Daoy (cell line): Measurements from ENCODE around the gene CLASRP. TPM values are rescaled to one million over a fixed set of nuclear protein-coding genes. Genes with fewer than 3 reads are reported as not detected.

Source experiments
- DNase-seq: peaks from one replicate; pipeline ENCODE4 v3.0.0-alpha.2; 2015; ENCODE audit warnings: low read depth
- total RNA-seq: library from RNA; depleted of rRNA; stranded (reverse); fragments of >200 nt; shearing (Covaris generic); gene quantifications from 2 replicates; pipeline ENCODE4 v1.2.3, GENCODE V29; 2014

Gene CLASRP
- total RNA-seq, 1 experiment from 2014 or later: 80.7 TPM

DNA sequence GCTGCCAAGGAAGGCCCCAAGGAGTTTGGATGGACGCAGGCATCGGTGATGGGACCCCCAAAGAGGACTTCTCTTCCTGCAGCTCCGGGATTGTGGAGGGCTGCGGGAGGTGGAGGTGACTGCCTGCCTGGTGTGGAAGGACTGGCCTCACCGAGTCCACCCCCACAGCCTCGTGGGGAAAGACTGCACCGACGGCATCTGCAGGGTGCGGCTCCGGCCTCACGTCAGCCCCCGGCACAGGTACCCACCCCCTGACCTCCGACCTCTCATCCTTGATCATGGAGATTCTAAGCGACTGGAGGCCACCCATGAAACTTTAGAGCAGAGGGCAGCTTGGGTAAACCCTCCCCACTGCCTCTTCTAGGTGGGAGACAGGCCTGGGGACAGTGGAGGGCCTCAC is 16.9 kb upstream of the CLASRP start:
- no peak for DNase-seq

DNA sequence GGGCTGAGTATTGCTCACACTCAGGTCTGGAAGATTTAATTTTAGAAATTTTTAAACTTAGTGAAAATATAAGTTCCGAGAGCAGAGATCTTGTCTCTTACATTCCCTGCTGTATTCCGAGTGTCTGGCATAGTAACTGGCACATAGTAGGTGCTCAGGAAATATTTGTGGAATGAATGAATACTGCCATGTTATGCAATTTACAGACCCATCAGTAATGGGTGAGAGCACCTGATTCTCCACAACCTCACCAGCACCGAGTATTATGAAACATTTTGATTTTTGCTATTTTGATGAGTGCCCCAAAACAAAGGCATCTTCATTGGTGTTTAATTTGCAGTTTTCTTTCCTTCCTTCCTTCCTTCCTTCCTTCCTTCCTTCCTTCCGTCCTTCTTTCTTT is 15.8 kb upstream of the CLASRP start:
- DNase-seq: no peak

DNA sequence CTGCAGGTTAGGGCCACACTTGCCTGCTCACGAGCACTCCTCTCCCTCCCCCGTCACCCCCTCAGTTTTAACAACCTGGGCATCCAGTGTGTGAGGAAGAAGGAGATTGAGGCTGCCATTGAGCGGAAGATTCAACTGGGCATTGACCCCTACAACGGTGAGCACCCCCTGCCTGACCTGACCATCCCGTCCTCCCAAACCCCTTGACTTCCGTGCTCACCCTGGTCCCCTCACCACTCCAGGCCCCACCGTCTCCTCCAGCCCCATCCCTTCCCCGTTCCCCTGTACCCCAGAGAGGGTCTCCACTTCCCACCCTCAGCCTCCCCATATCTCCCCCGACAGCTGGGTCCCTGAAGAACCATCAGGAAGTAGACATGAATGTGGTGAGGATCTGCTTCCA is 13.6 kb upstream of the CLASRP start:
- no peak for DNase-seq

DNA sequence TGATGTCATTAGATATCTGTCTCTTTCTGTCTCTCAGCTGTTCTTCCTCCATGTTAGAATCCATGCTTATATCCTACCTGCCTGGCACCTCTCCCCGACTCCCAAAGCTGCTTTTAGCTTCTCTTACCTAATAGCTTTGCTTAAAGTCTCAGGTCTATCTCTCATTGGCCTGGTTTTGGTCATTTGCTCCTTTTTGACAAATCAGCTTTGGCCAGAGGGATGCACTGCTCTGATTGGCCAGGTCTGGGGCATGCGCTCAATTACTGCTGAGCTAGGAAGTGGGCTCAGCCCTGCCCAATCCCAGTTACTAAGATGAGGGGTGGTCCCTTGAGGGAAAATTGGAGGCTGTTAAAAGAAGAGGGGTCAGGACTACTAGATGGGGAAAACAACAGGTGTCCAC is 11.5 kb upstream of the CLASRP start:
- DNase-seq: no peak

DNA sequence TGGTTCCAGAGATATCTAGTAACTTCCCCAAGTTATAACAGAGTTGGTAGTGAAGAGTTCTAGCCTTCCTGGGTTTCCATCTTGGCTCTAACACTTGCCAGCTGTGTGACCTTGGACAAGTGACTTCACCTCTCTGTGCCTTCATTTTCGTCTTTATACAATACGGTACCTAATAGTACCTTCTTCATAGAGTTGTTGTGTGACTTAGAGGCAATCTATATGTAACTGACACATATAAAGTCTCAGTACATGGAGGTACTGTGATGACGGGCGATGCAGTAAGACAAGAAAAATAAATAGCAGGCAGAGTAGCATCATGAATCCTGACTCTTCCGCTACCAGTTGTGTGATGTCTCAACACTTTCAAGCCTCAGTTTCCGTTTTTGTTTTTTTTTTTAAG is 8.0 kb upstream of the CLASRP start:
- DNase-seq: no peak

DNA sequence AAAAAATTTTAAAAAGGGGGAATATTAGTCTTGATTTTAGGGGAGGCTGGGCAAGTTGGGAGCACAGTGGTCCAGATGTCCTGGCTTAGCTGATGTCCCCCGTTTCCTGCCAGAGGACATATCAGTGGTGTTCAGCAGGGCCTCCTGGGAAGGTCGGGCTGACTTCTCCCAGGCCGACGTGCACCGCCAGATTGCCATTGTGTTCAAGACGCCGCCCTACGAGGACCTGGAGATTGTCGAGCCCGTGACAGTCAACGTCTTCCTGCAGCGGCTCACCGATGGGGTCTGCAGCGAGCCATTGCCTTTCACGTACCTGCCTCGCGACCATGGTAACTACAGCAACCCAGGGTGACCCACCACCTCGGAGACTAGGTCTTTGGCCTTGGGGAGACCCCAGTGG is 6.4 kb upstream of the CLASRP start:
- DNase-seq: no peak

DNA sequence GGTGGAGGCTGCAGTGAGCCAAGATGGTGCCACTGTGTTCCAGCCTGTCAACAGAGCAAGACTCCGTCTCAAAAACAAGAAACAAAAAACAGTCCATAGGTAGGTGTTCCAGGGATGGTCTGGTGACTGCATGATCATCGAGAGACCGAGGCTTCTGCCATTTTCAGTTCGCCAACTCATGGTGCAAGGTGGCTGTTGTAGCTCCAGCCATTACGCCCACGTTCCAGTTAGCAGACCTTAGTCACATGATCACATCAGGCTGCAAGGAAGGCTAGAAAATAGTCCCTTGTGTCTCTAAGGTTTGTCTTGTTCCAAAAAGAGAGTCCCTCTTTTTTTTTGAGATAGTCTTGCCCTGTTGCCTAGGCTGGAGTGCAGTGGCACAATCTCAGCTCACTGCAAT is 3.1 kb upstream of the CLASRP start:
- DNase-seq: no peak

DNA sequence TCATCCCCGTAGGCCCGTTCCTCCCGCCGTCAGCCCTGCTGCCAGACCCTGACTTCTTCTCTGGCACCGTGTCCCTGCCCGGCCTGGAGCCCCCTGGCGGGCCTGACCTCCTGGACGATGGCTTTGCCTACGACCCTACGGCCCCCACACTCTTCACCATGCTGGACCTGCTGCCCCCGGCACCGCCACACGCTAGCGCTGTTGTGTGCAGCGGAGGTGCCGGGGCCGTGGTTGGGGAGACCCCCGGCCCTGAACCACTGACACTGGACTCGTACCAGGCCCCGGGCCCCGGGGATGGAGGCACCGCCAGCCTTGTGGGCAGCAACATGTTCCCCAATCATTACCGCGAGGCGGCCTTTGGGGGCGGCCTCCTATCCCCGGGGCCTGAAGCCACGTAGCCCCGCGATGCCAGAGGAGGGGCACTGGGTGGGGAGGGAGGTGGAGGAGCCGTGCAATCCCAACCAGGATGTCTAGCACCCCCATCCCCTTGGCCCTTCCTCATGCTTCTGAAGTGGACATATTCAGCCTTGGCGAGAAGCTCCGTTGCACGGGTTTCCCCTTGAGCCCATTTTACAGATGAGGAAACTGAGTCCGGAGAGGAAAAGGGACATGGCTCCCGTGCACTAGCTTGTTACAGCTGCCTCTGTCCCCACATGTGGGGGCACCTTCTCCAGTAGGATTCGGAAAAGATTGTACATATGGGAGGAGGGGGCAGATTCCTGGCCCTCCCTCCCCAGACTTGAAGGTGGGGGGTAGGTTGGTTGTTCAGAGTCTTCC is 1.3 kb upstream of the CLASRP start:
- DNase-seq: no peak

DNA sequence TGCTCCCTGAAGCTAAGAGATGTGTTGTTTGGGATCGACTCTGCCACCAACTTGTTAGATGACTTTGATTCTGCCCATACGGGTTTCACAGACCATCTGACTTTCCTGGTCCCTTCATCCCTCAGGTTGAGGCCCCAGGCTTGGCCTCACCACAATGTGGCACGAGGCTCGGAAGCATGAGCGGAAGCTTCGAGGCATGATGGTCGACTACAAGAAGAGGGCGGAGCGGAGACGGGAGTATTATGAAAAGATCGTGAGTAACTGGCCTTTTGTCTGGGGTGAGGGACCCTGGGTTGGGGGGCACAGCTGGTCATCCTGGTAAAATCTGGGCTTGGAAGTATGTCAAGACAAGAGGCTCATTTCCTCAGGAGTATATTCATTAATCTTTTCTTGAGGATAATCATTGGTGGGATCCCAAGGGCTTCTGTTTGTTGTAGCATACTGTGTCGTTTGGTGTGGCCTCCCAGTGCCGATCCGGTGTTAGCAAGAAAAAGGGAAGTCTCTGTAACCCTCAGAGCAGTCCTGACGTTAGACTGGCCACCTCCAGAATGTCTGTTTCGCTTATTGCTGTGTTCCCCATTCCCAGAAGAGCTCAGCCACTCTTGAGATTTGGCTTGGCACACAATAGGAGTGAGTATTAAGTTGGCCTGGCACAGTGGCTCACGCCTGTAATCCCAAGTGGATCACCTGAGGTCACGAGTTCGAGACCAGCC is 1.4 kb downstream of the CLASRP start:
- DNase-seq: no peak

DNA sequence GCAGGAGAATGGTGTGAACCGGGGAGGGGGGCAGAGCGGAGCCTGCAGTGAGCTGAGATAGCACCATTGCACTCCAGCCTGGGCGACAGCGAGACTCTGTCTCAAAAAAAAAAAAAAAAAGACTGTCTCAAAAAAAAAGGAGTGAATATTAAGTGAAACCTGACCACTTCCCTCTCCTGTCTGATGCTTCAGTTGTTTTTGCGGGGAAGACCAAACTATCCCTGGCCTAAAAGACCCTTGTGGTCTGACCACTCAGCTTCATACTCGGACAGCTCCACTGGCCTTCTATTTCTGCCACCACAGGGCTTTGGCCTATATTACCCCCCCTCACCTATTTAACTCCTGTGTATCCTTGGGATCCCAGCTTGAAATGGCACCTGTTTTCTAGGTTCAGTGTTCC is 2.3 kb downstream of the CLASRP start:
- no peak for DNase-seq

DNA sequence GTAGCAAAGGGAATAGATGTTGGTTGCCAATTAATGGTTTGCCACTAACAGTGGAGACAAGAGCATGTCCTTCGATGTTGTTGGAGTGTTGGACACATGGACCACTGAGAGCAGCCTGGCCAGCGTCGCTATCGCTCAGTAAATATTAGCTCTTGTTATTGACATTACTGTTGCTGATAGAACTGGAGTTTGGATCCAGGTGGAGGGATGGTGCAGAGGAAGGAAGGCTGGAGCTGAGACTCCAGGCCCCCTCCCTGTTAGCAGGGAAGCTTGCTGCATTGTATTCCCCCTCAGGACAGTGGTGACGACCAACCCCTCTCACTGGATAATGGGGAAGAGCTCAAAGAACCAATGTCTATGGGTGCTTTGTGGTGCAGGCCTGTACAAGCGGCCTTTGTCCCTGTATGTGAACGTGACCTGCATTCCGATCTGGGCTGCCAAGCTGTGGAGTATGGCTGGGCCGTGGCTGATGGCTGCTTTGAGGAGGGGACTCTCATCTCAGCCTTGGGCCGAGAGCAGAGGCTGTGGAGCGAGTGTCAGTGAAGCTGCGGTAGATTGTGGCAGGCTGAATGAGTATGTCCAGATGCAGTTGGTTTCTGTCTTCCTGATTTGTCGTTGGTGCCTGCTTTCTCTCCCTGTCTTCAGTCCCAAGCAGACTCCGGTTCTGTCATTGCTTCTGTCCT is 7.0 kb downstream of the CLASRP start:
- DNase-seq: no peak

DNA sequence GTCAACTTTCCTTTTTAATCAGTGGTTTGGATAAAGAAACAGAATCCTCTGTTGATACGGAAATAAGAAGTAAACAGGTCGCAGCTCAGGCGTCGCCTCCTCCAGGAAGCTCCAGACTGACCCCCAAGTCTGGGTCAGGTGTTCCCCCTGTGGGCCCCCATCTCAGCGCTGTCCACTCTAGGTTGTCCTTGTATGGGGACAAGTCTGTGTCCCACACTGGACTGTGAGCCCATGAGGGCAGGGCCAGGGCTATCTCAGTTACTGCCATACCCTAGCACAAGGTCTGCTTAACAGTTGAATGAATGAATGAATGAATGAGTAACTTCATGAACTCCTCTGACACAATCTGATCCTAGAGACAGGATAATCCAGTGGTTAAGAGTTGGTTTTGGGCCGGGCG is 7.5 kb downstream of the CLASRP start:
- DNase-seq: no peak

DNA sequence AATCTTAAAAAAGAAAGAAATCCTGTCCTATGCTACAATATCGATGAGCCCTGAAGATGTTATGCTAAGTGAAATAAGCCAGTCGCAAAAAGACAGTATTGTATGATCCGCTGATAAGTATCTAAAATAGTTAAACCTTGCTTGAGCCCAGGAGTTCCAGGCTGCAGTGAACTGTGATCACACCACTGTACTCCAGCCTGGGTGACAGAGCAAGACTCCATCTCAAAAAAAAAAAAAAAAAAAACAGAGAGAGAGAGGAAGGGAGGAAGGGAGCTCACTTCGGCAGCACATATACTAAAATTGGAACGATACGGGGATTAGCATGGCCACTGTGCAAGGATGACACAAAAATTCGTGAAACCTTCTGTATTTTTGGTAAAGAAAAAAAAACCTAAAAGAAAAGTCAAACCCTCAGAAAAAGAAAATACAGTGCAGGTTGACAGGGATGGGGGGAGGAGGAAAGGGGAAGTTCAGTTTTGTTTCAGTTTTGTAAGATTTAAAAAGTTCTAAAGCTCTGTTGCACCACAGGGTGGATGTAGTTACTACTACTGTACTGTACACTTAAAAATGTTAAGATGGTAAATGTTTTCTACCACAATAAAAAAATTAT is 8.4 kb downstream of the CLASRP start:
- no peak for DNase-seq

DNA sequence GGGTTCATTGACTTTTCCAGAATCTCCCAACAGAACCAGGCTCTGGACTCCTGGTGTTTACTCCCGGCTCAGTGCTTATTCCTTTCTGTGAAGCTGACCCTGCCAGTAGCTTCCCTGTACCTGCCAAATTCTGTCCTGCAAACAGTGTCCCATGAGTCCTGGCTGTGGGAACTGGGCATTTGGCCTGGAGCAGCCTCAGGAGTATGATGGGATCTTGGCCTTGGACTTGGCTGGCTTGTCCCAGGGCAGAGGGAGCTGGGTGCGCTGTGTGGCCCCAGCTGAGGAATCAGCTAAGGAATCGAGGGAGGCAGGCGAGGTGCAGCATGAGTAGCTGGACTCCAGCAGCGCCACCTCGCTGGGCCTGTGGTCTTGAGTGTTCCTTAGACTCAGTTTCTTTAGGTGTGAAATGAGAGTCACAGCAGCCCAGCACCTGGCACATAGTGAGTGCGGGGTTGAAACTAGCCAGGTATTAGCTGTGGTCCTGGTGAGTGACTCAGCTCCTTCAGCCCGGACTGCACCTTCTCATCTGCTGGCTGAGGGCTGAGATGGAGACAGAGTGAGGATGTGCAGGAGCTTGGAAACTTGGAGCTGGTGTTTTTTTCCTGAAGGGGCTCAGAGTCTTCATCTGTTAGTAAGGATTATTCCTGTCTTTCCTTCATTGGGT is 10.4 kb downstream of the CLASRP start:
- no peak for DNase-seq

DNA sequence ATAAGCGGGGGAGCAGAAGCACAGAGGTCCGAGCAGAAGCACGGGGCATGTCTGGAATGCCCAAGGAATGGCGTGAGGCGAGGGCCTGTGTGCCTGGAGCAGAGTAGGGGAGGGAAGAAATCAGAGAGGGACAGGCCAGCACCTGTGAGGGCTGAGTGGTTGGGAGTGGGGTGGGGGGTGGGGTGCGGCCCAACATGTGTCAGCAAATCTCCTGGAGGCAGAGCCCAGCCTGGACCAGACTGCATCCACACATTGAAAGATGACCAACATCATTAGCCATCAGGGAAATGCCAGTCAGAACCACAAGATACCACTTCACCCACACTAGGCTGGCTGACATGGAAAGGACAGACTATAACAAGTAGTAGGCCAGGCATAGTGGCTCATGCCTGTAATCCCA is 11.2 kb downstream of the CLASRP start:
- no peak for DNase-seq

DNA sequence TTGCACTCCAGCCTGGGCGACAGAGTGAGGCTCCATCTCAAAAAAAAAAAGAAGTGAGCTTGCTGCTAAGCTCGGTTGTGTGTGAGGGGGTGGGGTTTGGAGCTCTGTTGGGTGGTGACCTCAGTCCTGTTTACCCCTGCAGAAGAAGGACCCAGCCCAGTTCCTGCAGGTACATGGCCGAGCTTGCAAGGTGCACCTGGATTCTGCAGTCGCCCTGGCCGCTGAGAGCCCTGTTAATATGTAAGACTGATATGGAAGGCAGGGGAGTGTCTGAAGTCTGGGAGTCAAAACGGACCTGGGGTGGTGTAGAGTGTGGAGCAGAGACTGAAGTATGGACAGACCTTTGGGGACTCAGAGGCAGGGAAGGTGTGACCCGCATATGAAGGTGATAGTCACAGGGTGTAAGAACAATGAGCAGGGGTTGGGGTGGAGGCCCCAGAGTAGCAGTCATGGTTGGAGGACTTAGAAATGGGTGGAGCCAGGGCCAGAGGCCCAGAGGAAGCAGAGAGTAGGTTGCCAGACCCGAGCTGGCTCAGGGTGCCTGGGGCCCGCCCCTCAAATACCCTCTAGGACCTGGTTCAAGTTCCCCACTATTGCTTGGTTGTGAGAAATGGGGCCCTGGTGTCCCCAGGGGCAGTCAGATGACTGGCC is 13.2 kb downstream of the CLASRP start:
- DNase-seq: no peak

DNA sequence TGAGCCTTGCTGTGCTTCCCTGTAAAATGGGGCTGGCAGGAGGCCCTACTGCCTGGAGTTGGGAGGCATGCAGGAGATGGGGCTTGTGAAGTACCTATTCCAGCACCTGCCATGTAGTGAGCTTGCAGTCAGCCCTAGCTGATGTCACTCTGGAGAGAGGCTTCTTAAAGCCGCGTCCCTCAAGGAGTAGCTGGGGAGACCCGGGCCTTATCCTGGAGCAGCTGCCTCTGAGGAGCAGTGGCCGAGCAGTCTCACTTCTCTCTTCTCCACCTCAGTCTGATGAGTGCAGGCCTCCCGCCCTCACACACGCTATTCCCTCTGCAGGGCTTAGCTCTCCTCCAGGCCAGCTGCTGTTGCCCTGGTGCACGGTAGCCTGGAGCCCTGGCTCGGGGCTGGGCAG is 18.0 kb downstream of the CLASRP start:
- no peak for DNase-seq

DNA sequence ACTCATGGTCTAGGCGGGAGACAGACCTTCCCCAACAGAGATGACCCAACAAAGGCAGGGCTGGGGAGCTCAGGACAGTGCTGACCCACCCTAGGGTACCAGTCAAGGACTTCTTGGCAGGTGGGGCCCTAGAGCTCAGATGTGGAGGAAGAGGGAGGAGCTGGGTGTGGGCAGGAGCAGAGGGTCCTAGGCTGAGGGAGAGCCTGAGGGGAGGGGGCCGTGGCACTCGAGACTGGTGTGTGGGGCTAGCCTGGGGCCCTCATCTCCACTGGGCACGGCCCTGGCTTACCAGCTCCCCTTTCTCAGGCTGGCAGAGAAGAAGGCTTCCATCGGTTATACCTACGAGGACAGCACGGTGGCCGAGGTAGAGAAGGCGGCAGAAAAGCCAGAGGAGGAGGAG is 18.6 kb downstream of the CLASRP start:
- DNase-seq: no peak

DNA sequence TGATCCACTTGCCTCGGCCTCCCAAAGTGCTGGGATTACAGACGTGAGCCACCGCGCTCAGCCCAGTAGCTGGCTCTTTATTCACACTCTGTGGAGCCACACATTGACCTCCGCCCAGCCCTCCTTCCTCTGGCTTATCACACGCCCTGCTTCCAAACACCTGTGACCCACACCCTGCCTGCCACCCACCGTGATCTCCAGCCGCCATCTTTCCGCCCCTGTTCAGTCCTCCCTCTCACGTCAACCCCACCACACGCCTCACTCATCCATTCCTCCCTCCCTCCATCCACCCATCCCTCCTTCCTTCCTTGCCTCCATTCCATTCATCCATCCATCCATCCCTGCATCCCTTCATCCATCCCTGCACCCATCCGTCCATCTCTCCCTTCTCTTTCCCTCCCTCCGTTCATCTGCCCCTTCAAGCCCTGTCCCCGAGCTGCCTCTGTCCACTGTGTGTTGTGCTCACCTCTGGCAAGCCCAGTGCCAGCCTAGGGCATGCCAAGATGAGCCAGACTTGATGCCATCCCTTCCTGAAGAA is 19.8 kb downstream of the CLASRP start:
- no peak for DNase-seq

DNA sequence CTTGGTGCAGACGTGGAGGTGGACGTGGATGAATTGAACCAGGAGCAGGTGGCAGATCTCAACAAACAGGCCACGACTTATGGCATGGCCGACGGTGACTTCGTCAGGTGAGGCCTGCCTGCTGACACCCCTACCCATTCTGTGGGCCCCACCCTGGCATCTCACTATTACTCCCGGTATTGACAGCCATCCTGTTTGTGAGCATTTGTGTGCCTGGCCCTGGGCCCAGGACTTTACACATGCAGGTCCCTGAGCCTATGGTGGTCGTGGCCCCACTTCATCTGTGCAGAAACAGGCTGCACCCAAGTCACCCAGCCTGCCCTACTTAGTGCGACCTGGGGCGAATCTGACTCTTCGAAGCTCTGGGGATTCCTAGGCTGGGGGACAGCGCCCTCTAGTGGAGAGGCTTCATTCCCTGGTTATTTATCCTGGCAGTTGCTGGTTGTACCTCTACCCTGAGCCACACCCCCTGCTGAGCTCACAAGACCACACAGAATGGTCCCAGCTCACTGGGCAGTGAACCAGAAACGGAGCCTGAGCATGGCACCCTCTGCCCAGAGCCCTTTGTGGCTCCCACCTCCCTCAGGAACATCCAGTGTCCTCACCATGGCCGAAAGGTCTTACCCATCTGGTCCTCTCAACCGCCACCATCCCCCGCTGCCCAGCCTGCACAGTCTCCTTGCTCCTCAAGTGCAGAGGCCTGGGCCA is 20.6 kb downstream of the CLASRP start:
- DNase-seq: peak; percentile 82

DNA sequence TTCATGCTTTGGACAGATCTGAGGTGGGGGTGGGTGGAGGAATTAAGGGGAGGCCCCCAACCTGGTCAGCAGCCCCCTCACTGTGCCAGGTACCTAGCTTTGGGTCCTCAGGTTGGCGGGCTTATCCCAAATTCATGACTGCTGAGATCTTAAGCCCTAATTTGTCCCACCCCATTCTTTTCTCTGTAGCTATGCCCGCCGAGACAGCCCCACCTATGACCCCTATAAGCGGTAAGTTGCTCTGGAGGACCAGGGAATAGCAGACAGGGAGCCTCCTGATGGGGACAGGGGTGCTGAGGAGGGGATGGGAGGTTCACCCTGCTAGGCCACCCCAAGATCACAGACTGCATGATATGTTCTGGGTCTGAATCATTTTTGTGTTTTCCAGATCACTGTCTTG is 23.1 kb downstream of the CLASRP start:
- DNase-seq: no peak
